NOMO-1 (cell line): Measurements from ENCODE around the gene NFATC2.
"Not testable (repeated sequence)": the region's sequence is repeated elsewhere in the genome, so short reads cannot be mapped to it uniquely, and the experiment has no call there.

Experiments used
- DNase-seq, 2 experiments: peaks; one replicate each; lab custom pipeline; 2025; ENCODE audit not compliant: unreplicated experiment in 2 of 2; lab: John Stamatoyannopoulos, UW

Gene NFATC2

GRCh38 chr20:51482836-51483473 is 59.6 kb downstream of the NFATC2 start:
- no peak for DNase-seq

DNA sequence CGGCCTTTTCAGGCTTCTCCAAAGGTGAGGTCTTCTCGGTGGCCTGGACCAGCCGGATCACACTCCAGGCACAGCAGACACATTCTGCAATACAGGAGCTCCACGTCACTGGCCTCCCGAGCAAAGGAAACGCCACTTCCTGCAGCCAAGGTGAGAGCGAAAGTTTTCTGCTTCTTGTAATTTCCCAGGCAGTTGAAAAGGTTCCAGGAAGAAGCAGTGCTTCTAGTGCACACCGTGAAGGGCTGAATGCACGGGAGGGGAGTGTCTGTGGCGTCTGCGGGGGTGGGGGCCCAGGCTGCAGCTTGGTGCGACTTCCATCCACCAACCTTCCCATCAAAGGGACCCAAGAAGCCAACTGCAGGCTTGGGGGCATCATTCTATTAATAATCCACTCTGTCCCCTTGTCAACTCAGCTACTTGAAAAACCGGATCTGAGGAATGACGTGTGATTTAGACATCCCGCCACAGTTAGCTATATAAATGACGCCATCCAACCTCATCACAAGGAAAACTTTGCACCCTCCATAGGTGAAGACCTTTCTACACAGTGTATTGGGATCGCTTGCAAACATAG is 61.1 kb downstream of the NFATC2 start:
- DNase-seq = no peak

DNA sequence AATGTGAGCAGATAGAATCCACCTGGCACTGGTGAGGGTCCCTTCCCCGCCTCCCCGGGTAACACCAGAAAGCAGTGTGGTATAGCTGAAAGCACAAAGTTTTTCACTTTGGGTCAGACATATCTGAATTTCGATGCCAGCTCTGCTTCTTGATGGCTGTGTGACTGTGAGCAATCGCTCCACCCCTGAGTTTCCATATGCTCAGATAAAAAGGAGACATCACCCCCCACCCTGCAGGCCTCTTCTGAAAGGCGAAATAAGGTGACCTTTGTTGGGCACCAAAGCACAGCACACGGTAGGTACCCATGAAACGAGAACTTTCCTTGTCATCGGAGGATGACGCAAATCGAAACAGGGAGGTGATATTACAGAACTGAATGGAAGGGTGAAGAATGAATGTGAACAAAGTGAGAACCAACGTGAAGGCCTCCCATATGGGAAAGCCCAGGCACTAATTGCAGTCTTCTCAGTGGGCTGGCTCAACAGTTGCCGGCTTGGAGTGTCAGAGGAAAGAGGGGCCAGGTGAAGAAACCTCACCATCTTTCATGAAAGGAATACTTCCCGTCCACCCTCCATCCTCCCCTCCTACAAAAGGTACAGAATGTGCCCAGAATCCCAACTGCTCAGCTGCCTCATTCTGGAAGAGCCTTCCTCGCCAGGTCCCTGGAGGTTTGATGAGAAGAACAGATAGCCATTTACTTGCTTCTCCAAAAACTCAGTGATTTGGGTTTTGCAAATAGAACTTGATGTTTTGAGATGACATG is 61.8 kb downstream of the NFATC2 start:
- no peak for DNase-seq

GRCh38 chr20:51476106-51476505 is 66.4 kb downstream of the NFATC2 start:
- DNase-seq = not testable (repeated sequence)

- no peak for DNase-seq
Observed at GRCh38 chr20:51473771-51474170, 68.7 kb downstream of the NFATC2 start.

DNA sequence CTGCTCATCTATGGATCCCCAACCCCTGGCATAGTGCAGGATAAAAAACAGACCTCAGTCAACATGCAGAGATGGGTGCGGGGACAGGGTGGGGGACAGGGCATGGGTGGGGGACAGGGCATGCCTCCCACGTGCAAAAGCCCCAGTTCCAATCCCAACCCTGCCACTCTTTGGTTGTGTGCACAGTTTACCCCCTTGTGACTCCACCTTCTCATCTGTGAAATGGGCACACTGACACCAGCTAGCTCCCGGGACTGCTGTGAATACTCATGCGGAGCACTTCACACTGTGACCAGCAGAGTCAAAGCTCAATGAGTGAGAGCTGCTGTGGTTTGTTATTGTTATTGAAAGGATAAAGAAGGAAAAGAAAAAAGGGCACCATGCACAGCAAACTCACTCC is 69.3 kb downstream of the NFATC2 start:
- DNase-seq = no peak

DNA sequence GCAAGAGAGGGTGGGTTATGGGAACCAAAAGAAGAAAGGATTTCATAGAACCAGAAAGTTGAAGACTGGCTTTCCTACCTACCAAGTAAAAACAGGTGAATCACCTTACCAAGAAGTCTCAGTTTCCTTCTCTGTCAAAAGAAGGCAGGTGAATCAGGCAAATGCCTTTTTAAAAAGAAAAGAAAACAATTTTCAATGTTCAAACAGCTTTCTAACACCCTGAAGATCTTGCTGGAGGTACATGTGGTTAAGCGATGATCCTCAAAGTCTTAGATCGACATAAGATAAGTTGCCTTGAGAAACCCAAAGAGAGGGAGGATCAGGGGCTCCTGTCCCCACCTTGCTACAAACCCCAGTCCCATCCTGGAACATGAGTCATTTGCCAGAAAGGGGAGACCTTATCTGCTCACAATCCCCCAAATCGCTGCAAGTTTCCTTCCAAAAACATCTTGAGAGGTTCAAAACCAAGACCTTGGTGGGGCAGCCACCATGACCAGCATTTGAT is 71.6 kb downstream of the NFATC2 start:
- DNase-seq = no peak

- no peak for DNase-seq
Observed at GRCh38 chr20:51470499-51470820, 72.1 kb downstream of the NFATC2 start.

DNA sequence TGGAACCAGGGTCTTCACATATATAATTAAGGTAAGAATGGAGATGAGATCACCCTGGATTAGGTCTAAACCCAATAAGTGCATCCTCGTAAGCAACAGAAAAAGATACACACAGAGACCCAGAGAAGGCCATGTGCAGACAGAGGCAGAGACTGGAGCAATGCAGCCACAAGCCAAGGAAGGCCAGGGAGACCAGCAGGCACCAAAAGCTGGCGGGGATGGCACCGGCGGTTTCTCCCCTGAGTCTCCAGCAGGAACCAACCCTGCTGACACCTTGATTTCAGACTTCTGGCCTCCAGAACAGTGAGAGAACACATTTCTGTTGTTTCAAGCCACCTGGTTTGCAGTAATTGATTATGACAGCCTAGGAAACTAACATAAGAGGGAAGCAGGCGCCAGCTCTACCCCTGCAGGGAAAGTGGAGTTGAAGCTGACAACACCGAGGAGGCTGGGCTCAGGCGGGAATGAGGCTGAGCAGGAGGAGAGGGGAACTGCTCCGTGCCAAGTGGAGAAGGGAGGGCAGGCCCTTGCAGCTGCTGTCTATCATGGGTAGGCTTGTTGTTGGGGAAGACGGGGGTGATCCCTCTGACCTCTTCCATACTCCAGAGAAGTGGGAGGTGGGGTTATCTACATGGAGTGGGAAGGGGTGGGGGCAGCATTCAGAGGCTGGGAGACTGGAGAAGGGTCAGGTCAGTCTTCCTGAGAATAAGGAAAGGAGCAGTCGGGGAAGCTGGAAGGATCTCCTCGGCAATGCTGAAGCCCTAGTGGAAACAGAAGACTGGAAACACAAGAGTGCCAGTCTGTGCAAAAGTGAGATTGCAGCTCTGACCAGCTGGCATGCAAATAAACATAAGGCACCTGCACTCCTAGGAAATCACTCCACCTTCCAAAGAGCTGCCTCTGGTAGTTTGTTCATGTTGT is 72.7 kb downstream of the NFATC2 start:
- no peak for DNase-seq

GRCh38 chr20:51469046-51469445 is 73.5 kb downstream of the NFATC2 start:
- DNase-seq = no peak

DNA sequence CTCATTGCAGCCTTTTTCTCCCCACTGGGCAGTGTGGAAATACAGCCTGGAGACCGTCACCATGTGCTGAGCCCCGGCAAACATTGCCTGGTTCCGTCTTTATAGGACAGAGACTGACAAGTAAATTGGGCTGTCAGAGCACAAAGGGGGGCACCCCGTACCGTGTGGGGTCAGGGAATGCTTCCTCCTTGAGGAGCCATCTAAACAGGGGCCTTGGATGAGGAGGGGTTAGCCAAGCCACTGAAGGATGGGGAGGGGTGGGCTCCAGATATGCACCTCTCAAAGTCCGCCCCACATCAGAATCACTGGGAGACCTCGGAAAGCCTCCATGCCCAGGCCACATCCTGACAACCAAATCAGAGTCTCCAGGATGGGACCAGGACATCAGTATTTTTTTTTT is 73.9 kb downstream of the NFATC2 start:
- DNase-seq = no peak

- DNase-seq = no peak
Observed at GRCh38 chr20:51467956-51468626, 74.4 kb downstream of the NFATC2 start.

- no peak for DNase-seq
Observed at GRCh38 chr20:51463998-51464397, 78.5 kb downstream of the NFATC2 start.

- no peak for DNase-seq
Observed at GRCh38 chr20:51463560-51463959, 79.0 kb downstream of the NFATC2 start.

DNA sequence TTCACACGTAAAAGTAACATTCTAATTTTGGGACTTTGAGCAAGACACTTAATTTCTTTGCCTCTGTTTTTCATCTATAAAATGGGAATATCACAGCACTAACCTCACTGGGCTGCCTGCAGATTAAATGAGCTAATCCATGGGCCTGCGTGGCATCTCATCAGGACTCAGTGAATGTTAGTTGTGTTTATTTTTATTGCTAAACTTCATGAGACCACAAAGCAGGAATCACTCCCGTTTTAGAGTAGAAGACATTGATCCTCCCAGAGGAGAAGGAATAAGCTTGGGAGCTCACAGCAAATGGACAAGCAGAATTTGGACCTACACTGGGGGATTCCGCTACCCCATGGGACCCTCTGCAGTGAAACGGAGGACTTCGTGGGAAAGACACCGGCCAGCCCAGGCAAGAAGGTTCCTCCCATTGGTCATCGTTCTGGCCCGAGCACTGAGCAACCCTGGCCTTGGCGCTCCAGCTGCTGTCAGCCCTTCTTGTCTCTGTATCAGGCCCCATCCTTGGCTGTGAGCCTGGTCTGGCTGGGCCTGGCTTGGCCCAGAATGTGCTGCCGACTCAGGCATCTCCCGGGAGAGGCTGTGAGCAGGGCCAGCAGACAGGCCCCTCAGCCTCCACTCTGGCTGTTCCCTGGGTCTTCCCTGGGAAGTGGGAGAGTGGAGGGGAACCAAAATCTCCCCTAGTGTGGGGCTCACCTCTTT is 79.8 kb downstream of the NFATC2 start:
- no peak for DNase-seq

DNA sequence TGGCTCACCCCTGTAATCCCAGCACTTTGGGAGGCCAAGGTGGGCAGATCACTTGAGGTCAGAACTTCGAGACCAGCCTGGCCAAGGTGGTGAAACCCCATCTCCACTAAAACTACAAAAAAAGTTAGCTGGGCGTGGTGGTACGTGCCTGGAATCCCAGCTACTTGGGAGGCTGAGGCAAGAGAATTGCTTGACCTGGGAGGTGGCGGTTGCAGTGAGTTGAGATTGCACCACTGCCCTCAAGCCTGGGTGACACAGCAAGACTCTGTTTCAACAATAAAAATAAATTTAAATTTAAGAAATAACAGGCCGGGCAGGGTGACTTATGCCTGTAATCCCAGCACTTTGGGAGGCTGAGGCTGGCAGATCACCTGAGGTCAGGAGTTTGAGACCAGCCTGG is 80.7 kb downstream of the NFATC2 start:
- DNase-seq = peak; percentile 22 to 28

DNA sequence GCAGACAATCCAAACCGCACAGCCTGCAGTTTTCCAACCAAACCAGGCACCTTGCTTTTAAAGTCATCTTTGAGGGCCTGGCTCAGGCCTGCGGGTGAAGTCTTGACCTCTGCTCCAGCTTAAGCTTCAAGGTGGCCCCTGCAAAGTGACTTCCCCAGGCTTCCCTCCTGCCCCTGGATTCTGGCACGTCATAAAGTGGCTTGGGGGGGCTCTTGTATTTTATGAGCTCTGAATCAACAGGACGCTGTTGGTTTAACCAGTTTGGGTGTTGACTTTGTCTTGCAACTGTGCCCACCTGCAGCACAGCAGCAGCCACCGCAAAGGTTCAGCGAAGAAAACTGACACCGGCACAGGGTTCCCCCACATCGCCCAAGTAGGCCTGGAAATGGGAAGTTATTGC is 81.2 kb downstream of the NFATC2 start:
- DNase-seq = peak; percentile 47 to 49

DNA sequence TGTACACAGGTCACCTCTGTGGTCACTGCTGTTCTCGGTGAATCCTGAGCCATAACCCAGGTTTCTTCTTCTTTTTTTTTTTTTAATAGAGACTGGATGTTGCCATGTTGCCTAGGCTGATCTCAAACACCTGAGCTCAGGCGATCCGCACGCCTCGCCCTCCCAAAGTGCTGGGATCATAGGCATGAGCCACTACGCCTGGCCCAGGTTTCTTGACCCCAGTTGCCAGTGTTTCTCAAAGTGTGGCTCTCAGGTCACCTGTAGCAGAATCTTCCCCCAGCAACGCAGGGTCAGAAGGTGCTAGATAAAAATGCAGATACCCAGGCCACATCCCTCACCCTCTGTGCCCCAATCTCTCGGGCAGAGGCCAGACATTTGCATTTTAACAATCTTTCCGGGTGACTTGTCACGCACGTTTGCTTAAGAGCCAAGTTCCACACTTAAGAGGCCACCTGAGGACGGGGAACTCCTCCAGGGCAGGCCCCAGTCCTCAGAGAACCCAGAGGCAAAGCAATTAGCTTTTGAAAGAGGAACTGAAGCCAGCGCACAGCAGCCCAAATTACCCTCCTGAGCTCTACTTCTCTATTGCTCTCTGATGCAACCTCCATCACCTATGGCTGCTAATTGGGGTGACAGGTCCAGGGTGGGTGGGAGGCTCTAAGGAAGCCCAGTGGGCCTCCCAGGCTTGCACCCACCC is 81.8 kb downstream of the NFATC2 start:
- DNase-seq = peak; percentile 94 to 95

GRCh38 chr20:51460163-51460562 is 82.4 kb downstream of the NFATC2 start:
- no peak for DNase-seq
